ENCODE measurements around the gene DCAF4.

Gene DCAF4

DNA sequence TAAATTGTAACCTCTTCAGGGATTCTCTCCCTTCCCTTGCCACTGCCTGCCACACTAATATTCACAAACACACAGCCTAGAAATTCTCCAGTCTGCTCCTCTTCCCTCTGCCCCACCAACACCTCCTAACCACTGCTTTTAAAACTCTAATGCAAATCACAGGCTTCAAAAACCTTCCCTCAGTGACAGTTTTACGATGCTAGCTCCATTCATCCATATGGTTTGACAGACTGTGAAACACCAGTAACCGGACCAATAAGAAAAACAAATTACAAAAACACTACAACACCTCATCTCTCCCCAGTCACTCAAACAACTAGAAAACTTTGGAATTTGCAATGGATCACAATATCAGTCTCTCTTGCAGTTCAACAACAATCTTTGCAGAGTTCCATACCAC is 38.1 kb upstream of the DCAF4 start:
- TF ChIP-seq, protein P1, sequence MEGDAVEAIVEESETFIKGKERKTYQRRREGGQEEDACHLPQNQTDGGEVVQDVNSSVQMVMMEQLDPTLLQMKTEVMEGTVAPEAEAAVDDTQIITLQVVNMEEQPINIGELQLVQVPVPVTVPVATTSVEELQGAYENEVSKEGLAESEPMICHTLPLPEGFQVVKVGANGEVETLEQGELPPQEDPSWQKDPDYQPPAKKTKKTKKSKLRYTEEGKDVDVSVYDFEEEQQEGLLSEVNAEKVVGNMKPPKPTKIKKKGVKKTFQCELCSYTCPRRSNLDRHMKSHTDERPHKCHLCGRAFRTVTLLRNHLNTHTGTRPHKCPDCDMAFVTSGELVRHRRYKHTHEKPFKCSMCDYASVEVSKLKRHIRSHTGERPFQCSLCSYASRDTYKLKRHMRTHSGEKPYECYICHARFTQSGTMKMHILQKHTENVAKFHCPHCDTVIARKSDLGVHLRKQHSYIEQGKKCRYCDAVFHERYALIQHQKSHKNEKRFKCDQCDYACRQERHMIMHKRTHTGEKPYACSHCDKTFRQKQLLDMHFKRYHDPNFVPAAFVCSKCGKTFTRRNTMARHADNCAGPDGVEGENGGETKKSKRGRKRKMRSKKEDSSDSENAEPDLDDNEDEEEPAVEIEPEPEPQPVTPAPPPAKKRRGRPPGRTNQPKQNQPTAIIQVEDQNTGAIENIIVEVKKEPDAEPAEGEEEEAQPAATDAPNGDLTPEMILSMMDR (conservative IDR thresholded peaks at IDR 0.05; ENCODE audit: low read depth, low read length) = no peak
- H3K4me3 ChIP-seq (ENCODE audit: low read depth, low read length) = no peak overlapping the region
- no peak for DNase-seq (ENCODE audit: low read depth)

DNA sequence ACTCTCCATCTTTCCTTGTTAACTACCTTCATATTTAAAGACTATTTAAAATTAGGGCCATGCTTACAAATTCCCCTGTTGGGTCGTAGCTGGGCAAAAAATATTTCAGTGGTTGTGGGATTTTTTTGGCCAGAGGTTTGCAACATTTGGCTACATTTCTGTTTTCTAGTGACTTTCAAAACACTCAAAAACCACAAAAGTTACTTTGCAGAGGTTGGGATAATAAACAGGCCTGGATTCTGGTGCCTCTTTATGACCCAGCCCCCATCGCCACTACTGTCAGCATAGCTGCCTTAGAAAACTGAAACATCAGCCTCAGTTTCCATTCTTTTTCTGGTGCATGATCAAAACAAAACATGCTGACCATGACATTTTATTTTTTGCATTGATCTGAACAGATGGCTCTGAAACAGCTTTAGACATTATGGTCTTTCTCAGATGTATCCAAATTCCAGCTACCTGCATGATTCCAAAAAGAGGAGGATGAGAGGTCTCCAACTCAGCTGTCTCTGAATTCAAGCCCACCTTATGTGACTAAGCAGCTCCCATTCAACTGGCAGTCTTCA is 37.5 kb upstream of the DCAF4 start:
- peak; percentile 49 for DNase-seq (ENCODE audit: low read depth)
- TF ChIP-seq, protein P1 (conservative IDR thresholded peaks at IDR 0.05; ENCODE audit: low read depth, low read length) = no peak
- H3K4me3 ChIP-seq (ENCODE audit: low read depth, low read length) = no peak overlapping the region

DNA sequence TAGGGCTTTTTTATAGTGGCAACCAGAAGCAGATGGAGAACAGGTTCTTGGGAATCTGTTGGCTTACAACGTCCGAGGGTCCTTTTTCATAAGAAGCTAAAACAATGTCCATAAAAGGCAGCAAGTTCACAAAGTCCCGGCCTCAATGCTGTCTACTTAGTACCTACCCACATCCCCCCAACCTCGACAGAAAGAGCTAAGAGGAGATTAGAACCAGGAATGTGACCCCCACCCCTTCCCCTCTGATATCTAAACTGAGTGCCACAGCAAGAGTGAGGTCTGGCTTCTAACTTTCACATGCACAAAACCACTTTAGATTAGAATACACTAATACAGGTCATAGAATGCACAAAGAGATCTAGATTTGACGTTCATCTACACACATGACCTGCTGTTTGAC is 36.9 kb upstream of the DCAF4 start:
- no peak for DNase-seq (ENCODE audit: low read depth)
- TF ChIP-seq, protein P1 (conservative IDR thresholded peaks at IDR 0.05; ENCODE audit: low read depth, low read length) = no peak
- H3K4me3 ChIP-seq (ENCODE audit: low read depth, low read length) = no peak overlapping the region

DNA sequence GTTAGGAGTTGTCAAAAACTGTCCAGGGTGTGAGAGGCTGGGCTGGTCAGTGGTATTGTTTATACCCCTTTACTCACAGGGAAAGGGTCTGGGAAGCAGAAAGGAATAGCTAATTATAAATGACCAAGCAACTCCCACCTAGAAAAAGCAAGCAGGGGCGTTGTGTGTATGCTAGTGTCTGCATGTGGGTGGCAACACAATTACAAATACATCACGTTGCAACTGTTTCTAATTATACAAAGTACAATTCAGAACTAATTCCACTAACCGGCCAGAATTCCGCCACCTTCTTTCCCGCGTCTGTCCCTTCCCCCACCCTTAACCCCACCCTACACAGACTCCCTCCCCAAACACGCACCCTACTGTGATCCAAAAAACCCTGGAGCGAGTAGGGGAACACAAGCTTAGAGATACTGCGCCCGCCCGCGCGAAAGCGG is 34.6 kb upstream of the DCAF4 start:
- peak overlapping the region; percentile 70 for H3K4me3 ChIP-seq (ENCODE audit: low read depth, low read length)
- DNase-seq (ENCODE audit: low read depth) = no peak
- TF ChIP-seq, protein P1 (conservative IDR thresholded peaks at IDR 0.05; ENCODE audit: low read depth, low read length) = no peak

GRCh38 chr14:72892103-72892878 is 34.0 kb upstream of the DCAF4 start:
- TF ChIP-seq, protein P1 (conservative IDR thresholded peaks at IDR 0.05; ENCODE audit: low read depth, low read length) = peak; percentile 27
- H3K4me3 ChIP-seq (ENCODE audit: low read depth, low read length) = peak overlapping the region; percentile 70
- DNase-seq (ENCODE audit: low read depth) = peak; percentile 58

DNA sequence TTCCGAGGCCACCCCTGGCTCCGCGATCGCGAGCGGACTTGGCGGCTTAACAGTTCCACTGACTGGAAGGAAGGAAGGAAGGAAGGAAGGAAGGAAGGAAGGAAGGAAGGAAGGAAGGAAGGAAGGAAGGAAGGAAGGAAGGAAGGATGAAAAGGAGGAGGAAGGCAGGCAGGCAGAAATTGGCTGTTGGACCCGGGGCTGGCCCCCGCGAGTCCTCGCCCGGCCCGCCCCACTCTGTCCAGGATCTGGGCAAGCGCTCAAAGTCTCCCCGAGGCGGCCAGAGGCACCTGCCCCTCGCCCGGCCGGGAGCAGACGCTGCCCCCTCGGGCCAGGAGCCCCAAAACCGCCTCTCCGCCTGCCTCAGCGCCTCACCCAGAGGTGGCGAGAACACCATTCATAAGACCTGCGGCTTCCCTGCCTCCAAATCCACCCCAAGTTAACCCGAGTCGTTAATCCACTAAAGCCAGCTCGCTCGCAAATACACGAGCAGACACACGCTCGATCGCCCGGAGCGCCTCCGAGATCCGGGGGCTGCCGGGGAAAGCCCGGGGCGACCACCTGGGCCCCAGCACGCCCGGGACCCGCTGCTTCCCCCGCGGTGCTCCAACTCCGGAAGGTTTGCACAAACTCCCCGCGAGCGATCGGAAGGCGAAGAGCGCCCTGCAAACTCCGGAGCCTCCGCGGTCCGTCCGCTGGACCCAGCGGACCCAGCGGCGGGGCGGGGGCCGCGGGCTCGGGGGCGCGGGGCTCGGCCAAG is 33.2 kb upstream of the DCAF4 start:
- TF ChIP-seq, protein P1 (conservative IDR thresholded peaks at IDR 0.05; ENCODE audit: low read depth, low read length) = no peak
- peak; percentile 36 for DNase-seq (ENCODE audit: low read depth)
- peak overlapping the region; percentile 70 for H3K4me3 ChIP-seq (ENCODE audit: low read depth, low read length)

All from choroid plexus epithelial cell (primary cell).